NCI-H2196 (cell line): Measurements from ENCODE around the gene FGG.

Experiments
- DNase-seq: peaks from one replicate; lab custom pipeline; 2025; ENCODE audit not compliant: unreplicated experiment; lab: John Stamatoyannopoulos, UW

FGG gene

GRCh38 chr4:154559494-154560418 lies 52.7 kb downstream of the FGG start:
- no peak for DNase-seq

DNA sequence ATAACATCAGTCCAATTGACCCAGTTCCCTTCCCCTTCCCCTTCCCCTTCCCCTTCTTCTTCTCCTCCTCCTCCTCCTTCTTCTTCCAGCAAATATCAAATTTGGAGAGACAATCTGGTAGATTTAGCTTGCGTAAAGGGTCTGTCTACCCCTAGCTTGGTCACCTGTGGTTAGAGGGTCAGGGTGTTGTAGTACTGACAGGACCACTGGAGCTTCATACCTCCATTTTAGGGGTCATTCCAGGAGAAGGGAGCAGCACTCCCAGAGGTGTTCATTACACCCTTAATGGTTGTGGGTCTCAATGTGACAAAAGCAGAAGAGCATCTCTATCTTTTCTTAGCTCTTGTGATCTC lies 53.3 kb downstream of the FGG start:
- no peak for DNase-seq
